Cardiac fibroblast (primary cell): ENCODE data around the gene ANO1.

Experiments
- DNase-seq, 2 donors: peaks; one replicate each; pipeline versions ENCODE4 v3.0.0 to v3.0.0-alpha.2; 2010; ENCODE audit warnings: low read depth in 2 of 2
- H3K4me3 ChIP-seq, 2 donors: replicated peaks in 1 of 2; 1 replicate in 1 of 2; 2 replicates in 1 of 2; pipeline ENCODE4 v1.5.1; 2011; ENCODE audit warnings: low read depth in 2 of 2, low read length in 2 of 2, mild to moderate bottlenecking in 2 of 2, moderate library complexity in 1 of 2
- CTCF ChIP-seq: IDR thresholded peaks from one replicate; pipeline ENCODE4 v1.5.1; 2011; ENCODE audit warnings: low read depth, mild to moderate bottlenecking, low read length, inconsistent platforms

Gene ANO1

GRCh38 chr11:70100791-70101190 lies 22.7 kb downstream of the ANO1 start:
- TF ChIP-seq CTCF = no peak
- no peak for DNase-seq
- H3K4me3 ChIP-seq = no peak overlapping the region

- no peak overlapping the region for H3K4me3 ChIP-seq
- no peak for TF ChIP-seq CTCF
- no peak for DNase-seq
Observed at GRCh38 chr11:70103256-70103975, 25.3 kb downstream of the ANO1 start.

- TF ChIP-seq CTCF = no peak
- no peak for DNase-seq
Observed at GRCh38 chr11:70104419-70104818, 26.3 kb downstream of the ANO1 start.

GRCh38 chr11:70104961-70105360 lies 26.8 kb downstream of the ANO1 start:
- no peak overlapping the region for H3K4me3 ChIP-seq
- DNase-seq = no peak
- no peak for TF ChIP-seq CTCF

More at GRCh38 chr11:70104419-70104818, 26.3 kb downstream of the ANO1 start:
- H3K4me3 ChIP-seq = no peak overlapping the region

- TF ChIP-seq CTCF = no peak
- H3K4me3 ChIP-seq = no peak overlapping the region
- no peak for DNase-seq
Observed at GRCh38 chr11:70105369-70105754, 27.2 kb downstream of the ANO1 start.

- H3K4me3 ChIP-seq = no peak overlapping the region
- TF ChIP-seq CTCF = no peak
- DNase-seq = no peak
Observed at GRCh38 chr11:70105755-70106571, 27.8 kb downstream of the ANO1 start.
